GM12878 (cell line): ENCODE results near the gene MAP2K2. TPM values are rescaled to one million over a fixed set of nuclear protein-coding genes. Genes with fewer than 3 reads are reported as not detected.

Source experiments
- ATF7 ChIP-seq: fragments of 450-650 bp; IDR thresholded peaks from 2 replicates; pipeline ENCODE4 v1.6.1; 2016; ENCODE audit warnings: low read depth, mild to moderate bottlenecking
- HDAC2 ChIP-seq: fragments of 200-600 bp; sonication (generic); IDR thresholded peaks from 2 replicates; pipeline ENCODE4 v1.6.1; 2017
- KLF5 ChIP-seq: fragments of 450-650 bp; IDR thresholded peaks from 2 replicates; pipeline ENCODE4 v1.6.1; 2014; ENCODE audit warnings: mild to moderate bottlenecking; ENCODE audit not compliant: partially characterized antibody
- MTA2 ChIP-seq: fragments of 450-650 bp; IDR thresholded peaks from 2 replicates; pipeline ENCODE4 v1.6.1; 2016; ENCODE audit warnings: low read depth, mild to moderate bottlenecking, moderate library complexity
- MYB ChIP-seq: fragments of 150-350 bp; IDR thresholded peaks from 2 replicates; pipeline ENCODE4 v1.6.1; 2014; ENCODE audit warnings: mild to moderate bottlenecking, low read depth, low read length, borderline replicate concordance
- NFYB ChIP-seq: IDR thresholded peaks from 2 replicates; pipeline ENCODE4 v1.6.1; 2011; ENCODE audit warnings: low read depth, mild to moderate bottlenecking, low read length, improper control_type of control experiment, moderate library complexity; ENCODE audit not compliant: insufficient read depth
- PML ChIP-seq: IDR thresholded peaks from 2 replicates; pipeline ENCODE4 v1.6.1; 2012; ENCODE audit warnings: low read length, inconsistent platforms
- PRDM15 ChIP-seq: fragments of 450-650 bp; formaldehyde crosslinking; IDR thresholded peaks from 2 replicates; pipeline ENCODE4 v1.4.0; 2020; ENCODE audit warnings: mild to moderate bottlenecking, moderate library complexity
- RFX5 ChIP-seq: IDR thresholded peaks from 2 replicates; pipeline ENCODE4 v1.6.1; 2011; ENCODE audit warnings: low read depth, low read length, improper control_type of control experiment
- SIN3A ChIP-seq: IDR thresholded peaks from 2 replicates; pipeline ENCODE4 v1.6.1; 2012; ENCODE audit warnings: low read depth, low read length, improper control_type of control experiment
- SIX5 ChIP-seq: IDR thresholded peaks from 2 replicates; pipeline ENCODE4 v1.6.1; 2011; ENCODE audit warnings: mild to moderate bottlenecking, low read depth, low read length, moderate library complexity; ENCODE audit not compliant: severe bottlenecking
- SREBF2 ChIP-seq: IDR thresholded peaks from 2 replicates; pipeline ENCODE4 v1.6.1; 2012; ENCODE audit warnings: mild to moderate bottlenecking, low read length
- TARDBP ChIP-seq: IDR thresholded peaks from 2 replicates; pipeline ENCODE4 v1.6.1; 2016; ENCODE audit warnings: borderline replicate concordance
- polyA plus RNA-seq, 11 experiments: library from polyadenylated mRNA; depleted of rRNA in 4 of 11; unstranded in 6 of 11; stranded (reverse) in 5 of 11; fragments of >200 nt; fragmentation: Nextera tagmentation in 4 of 11; fragmentation: Illumina TruSeq in 1 of 11; extraction: Ambion mirVana in 4 of 11; extraction: Trizol in 1 of 11; gene quantifications; 1 replicate in 1 of 11; 2 replicates in 10 of 11; pipeline versions ENCODE4 v1.2.1 to v1.2.3, GENCODE V29; 2011 to 2016; ENCODE audit warnings: inconsistent platforms in 2 of 11, missing spikeins in 2 of 11, low read depth in 1 of 11
- total RNA-seq, 4 experiments: library from RNA; depleted of rRNA in 3 of 4; stranded (reverse); fragments of >200 nt in 3 of 4; fragmentation: Illumina TruSeq in 1 of 4; extraction: Trizol in 1 of 4; gene quantifications; 2 replicates each; pipeline versions ENCODE4 v1.2.1 to v1.2.3, GENCODE V29; 2013 to 2021
- TF ChIP-seq, protein P1 (sequence below): fragments of 450-650 bp; IDR thresholded peaks from 2 replicates; pipeline ENCODE4 v1.6.1; 2017; ENCODE audit warnings: mild to moderate bottlenecking, moderate library complexity
- TF ChIP-seq, protein P2 (sequence below): fragments of 450-650 bp; IDR thresholded peaks from 2 replicates; pipeline ENCODE4 v1.6.1; 2018; ENCODE audit warnings: borderline replicate concordance, mild to moderate bottlenecking; ENCODE audit not compliant: partially characterized antibody
- TF ChIP-seq, protein P3 (sequence below): IDR thresholded peaks from 2 replicates; pipeline ENCODE4 v1.6.1; 2012; ENCODE audit warnings: mild to moderate bottlenecking, low read depth, low read length

The MAP2K2 gene
- total and polyA plus RNA-seq, 10 of the 15 experiments (the other 5 are each of a cell fraction or from before 2014, with no cell fraction given): 1.00 to 210 (median 53.5) TPM

GRCh38 chr19:4115050-4115817, 8.7 kb downstream of the MAP2K2 start (continued):
- no peak for TF ChIP-seq NFYB
- no peak for TF ChIP-seq PRDM15 (CRISPR knock-in tag)
- TF ChIP-seq, protein P1, sequence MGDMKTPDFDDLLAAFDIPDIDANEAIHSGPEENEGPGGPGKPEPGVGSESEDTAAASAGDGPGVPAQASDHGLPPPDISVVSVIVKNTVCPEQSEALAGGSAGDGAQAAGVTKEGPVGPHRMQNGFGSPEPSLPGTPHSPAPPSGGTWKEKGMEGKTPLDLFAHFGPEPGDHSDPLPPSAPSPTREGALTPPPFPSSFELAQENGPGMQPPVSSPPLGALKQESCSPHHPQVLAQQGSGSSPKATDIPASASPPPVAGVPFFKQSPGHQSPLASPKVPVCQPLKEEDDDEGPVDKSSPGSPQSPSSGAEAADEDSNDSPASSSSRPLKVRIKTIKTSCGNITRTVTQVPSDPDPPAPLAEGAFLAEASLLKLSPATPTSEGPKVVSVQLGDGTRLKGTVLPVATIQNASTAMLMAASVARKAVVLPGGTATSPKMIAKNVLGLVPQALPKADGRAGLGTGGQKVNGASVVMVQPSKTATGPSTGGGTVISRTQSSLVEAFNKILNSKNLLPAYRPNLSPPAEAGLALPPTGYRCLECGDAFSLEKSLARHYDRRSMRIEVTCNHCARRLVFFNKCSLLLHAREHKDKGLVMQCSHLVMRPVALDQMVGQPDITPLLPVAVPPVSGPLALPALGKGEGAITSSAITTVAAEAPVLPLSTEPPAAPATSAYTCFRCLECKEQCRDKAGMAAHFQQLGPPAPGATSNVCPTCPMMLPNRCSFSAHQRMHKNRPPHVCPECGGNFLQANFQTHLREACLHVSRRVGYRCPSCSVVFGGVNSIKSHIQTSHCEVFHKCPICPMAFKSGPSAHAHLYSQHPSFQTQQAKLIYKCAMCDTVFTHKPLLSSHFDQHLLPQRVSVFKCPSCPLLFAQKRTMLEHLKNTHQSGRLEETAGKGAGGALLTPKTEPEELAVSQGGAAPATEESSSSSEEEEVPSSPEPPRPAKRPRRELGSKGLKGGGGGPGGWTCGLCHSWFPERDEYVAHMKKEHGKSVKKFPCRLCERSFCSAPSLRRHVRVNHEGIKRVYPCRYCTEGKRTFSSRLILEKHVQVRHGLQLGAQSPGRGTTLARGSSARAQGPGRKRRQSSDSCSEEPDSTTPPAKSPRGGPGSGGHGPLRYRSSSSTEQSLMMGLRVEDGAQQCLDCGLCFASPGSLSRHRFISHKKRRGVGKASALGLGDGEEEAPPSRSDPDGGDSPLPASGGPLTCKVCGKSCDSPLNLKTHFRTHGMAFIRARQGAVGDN: peak; percentile 27; the same call in 1 of the 2 replicates
- no peak for TF ChIP-seq MYB
- TF ChIP-seq HDAC2: no peak
- no peak for TF ChIP-seq PML
- peak; percentile 46; the same call in 1 of the 2 replicates for TF ChIP-seq MTA2
- no peak for TF ChIP-seq TARDBP
- TF ChIP-seq KLF5: peak; percentile 47
- no peak for TF ChIP-seq SREBF2
- TF ChIP-seq, protein P2, sequence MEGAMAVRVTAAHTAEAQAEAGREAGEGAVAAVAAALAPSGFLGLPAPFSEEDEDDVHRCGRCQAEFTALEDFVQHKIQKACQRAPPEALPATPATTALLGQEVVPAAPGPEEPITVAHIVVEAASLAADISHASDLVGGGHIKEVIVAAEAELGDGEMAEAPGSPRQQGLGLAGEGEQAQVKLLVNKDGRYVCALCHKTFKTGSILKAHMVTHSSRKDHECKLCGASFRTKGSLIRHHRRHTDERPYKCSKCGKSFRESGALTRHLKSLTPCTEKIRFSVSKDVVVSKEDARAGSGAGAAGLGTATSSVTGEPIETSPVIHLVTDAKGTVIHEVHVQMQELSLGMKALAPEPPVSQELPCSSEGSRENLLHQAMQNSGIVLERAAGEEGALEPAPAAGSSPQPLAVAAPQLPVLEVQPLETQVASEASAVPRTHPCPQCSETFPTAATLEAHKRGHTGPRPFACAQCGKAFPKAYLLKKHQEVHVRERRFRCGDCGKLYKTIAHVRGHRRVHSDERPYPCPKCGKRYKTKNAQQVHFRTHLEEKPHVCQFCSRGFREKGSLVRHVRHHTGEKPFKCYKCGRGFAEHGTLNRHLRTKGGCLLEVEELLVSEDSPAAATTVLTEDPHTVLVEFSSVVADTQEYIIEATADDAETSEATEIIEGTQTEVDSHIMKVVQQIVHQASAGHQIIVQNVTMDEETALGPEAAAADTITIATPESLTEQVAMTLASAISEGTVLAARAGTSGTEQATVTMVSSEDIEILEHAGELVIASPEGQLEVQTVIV: no peak
- TF ChIP-seq, protein P3, sequence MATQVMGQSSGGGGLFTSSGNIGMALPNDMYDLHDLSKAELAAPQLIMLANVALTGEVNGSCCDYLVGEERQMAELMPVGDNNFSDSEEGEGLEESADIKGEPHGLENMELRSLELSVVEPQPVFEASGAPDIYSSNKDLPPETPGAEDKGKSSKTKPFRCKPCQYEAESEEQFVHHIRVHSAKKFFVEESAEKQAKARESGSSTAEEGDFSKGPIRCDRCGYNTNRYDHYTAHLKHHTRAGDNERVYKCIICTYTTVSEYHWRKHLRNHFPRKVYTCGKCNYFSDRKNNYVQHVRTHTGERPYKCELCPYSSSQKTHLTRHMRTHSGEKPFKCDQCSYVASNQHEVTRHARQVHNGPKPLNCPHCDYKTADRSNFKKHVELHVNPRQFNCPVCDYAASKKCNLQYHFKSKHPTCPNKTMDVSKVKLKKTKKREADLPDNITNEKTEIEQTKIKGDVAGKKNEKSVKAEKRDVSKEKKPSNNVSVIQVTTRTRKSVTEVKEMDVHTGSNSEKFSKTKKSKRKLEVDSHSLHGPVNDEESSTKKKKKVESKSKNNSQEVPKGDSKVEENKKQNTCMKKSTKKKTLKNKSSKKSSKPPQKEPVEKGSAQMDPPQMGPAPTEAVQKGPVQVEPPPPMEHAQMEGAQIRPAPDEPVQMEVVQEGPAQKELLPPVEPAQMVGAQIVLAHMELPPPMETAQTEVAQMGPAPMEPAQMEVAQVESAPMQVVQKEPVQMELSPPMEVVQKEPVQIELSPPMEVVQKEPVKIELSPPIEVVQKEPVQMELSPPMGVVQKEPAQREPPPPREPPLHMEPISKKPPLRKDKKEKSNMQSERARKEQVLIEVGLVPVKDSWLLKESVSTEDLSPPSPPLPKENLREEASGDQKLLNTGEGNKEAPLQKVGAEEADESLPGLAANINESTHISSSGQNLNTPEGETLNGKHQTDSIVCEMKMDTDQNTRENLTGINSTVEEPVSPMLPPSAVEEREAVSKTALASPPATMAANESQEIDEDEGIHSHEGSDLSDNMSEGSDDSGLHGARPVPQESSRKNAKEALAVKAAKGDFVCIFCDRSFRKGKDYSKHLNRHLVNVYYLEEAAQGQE: no peak
- TF ChIP-seq RFX5: no peak
- peak; percentile 19; the same call in 1 of the 2 replicates for TF ChIP-seq SIN3A
- peak; percentile 58 for TF ChIP-seq ATF7
- no peak for TF ChIP-seq SIX5
